ENCODE results near the gene SNX30.

SNX30 gene

GRCh38 chr9:112841261-112841660 lies 90.7 kb downstream of the SNX30 start:
- TF ChIP-seq ZFX (IDR thresholded peaks at IDR 0.05; ENCODE audit: borderline replicate concordance): no peak
- no peak for TF ChIP-seq CTCF (IDR thresholded peaks at IDR 0.05)
- no peak overlapping the region for H3K27ac ChIP-seq

- no peak overlapping the region for H3K27ac ChIP-seq
- no peak for TF ChIP-seq CTCF (IDR thresholded peaks at IDR 0.05)
- no peak for TF ChIP-seq ZFX (IDR thresholded peaks at IDR 0.05; ENCODE audit: borderline replicate concordance)
Observed at GRCh38 chr9:112842555-112842954, 92.0 kb downstream of the SNX30 start.

GRCh38 chr9:112844771-112845542 lies 94.4 kb downstream of the SNX30 start:
- H3K27ac ChIP-seq: no peak overlapping the region
- peak; percentile 98 for TF ChIP-seq CTCF (IDR thresholded peaks at IDR 0.05)
- TF ChIP-seq ZFX (IDR thresholded peaks at IDR 0.05; ENCODE audit: borderline replicate concordance): no peak

GRCh38 chr9:112846528-112847488 lies 96.2 kb downstream of the SNX30 start:
- TF ChIP-seq ZFX (IDR thresholded peaks at IDR 0.05; ENCODE audit: borderline replicate concordance): no peak
- no peak for TF ChIP-seq CTCF (IDR thresholded peaks at IDR 0.05)
- H3K27ac ChIP-seq: no peak overlapping the region

GRCh38 chr9:112848316-112849151 lies 98.0 kb downstream of the SNX30 start:
- no peak overlapping the region for H3K27ac ChIP-seq
- TF ChIP-seq ZFX (IDR thresholded peaks at IDR 0.05; ENCODE audit: borderline replicate concordance) (no peak), CTCF (IDR thresholded peaks at IDR 0.05) (no peak)

- TF ChIP-seq CTCF (IDR thresholded peaks at IDR 0.05): no peak
- no peak for TF ChIP-seq ZFX (IDR thresholded peaks at IDR 0.05; ENCODE audit: borderline replicate concordance)
- no peak overlapping the region for H3K27ac ChIP-seq
Observed at GRCh38 chr9:112849363-112849922, 98.9 kb downstream of the SNX30 start.
